HepG2 (cell line): ENCODE measurements around the gene CEBPA. TPM values are rescaled to one million over a fixed set of nuclear protein-coding genes. Genes with fewer than 3 reads are reported as not detected.

ENCODE experiments used
- ATAC-seq: fragments of 200-7000 bp; cut with Tn5 transposase; 3 replicates; pipeline ENCODE4 v1.9.1; 2020; ENCODE audit warnings: mild to moderate bottlenecking, moderate library complexity
- BruUV-seq: library from RNA; stranded (reverse); fragments of 400-500 nt; replicated peaks from 2 replicates; lab custom pipeline; 2021; lab: Mats Ljungman, UMichigan
- CTCF ChIA-PET: fragments of 300-600 bp; formaldehyde crosslinking; extraction: SDS; loops from one replicate; lab custom pipeline; 2021; ENCODE audit warnings: low total read pairs, inconsistent platforms, low intra/inter-chr PET ratio; lab: Yijun Ruan, JAX
- POLR2A ChIA-PET: fragments of 350-600 bp; sonication (Branson Sonifier 250); formaldehyde crosslinking; loops from one replicate; lab custom pipeline; 2020; ENCODE audit warnings: antibody characterized with exemption, inconsistent platforms; lab: Yijun Ruan, JAX
- DNase-seq: peaks from one replicate; pipeline ENCODE4 v3.0.0-alpha.2; 2015; ENCODE audit warnings: low spot score
- FAIRE-seq: peaks from 3 replicates; lab custom pipeline; 2011; peaks lifted over from hg19 to GRCh38; lab: Jason Lieb, UNC
- H2AFZ ChIP-seq: one replicate; pipeline ENCODE4 v1.6.1; 2011; ENCODE audit warnings: low read length, inconsistent platforms
- H3K27ac ChIP-seq: fragments of 300-600 bp; 3 replicates; pipeline ENCODE4 v1.8.0; 2011; ENCODE audit warnings: mixed run types, mild to moderate bottlenecking, mixed read lengths, low read length, inconsistent platforms; ENCODE audit not compliant: insufficient read depth; ENCODE audit errors: extremely low read length
- H3K27me3 ChIP-seq, 2 experiments: fragments of 200-600 bp in 1 of 2; 2 replicates in 1 of 2; 3 replicates in 1 of 2; pipeline versions ENCODE4 v1.6.0 to v1.8.0; 2011; ENCODE audit warnings: low read length in 2 of 2, mild to moderate bottlenecking in 2 of 2, moderate library complexity in 2 of 2, inconsistent platforms in 1 of 2; ENCODE audit not compliant: insufficient read depth in 2 of 2, control insufficient read depth in 1 of 2
- H3K36me3 ChIP-seq, 2 experiments: fragments of 200-600 bp in 1 of 2; replicated peaks in 1 of 2; 2 replicates in 1 of 2; 3 replicates in 1 of 2; pipeline versions ENCODE4 v1.5.1 to v1.8.0; 2011; ENCODE audit warnings: low read length in 2 of 2, inconsistent platforms in 1 of 2; ENCODE audit not compliant: insufficient read depth in 2 of 2, control insufficient read depth in 1 of 2
- H3K4me1 ChIP-seq: 2 replicates; pipeline ENCODE4 v1.5.1; 2012; ENCODE audit warnings: low read length, inconsistent platforms; ENCODE audit not compliant: insufficient read depth
- H3K4me2 ChIP-seq: 2 replicates; pipeline ENCODE4 v1.6.0; 2011; ENCODE audit warnings: low read depth, low read length, inconsistent platforms
- H3K4me3 ChIP-seq, 3 experiments: fragments of 200-600 bp in 1 of 3; sonication (generic), shearing (Covaris generic) in 1 of 3; replicated peaks in 1 of 3; 2 replicates each; pipeline ENCODE4 v1.5.1; 2011 to 2016; ENCODE audit warnings: low read length in 3 of 3, inconsistent platforms in 2 of 3, low read depth in 2 of 3, mild to moderate bottlenecking in 2 of 3, control low read depth in 1 of 3, mixed read lengths in 1 of 3; ENCODE audit not compliant: insufficient read depth in 1 of 3
- H3K79me2 ChIP-seq: one replicate; pipeline ENCODE4 v1.6.1; 2011; ENCODE audit warnings: low read length, inconsistent platforms; ENCODE audit not compliant: insufficient read depth
- H3K9ac ChIP-seq: 2 replicates; pipeline ENCODE4 v1.6.0; 2011; ENCODE audit warnings: mild to moderate bottlenecking, low read depth, low read length, inconsistent platforms; ENCODE audit not compliant: insufficient read depth
- H3K9me3 ChIP-seq: 2 replicates; pipeline ENCODE4 v1.5.1; 2012; ENCODE audit warnings: mild to moderate bottlenecking, low read length
- H4K20me1 ChIP-seq: 2 replicates; pipeline ENCODE4 v1.6.0; 2011; ENCODE audit warnings: inconsistent platforms, mild to moderate bottlenecking, low read length, moderate library complexity; ENCODE audit not compliant: insufficient read depth
- ARNT2 ChIP-seq: sonication (generic); formaldehyde crosslinking; IDR thresholded peaks from 2 replicates; pipeline ENCODE4 v1.8.0; 2022; ENCODE audit warnings: mild to moderate bottlenecking, low read depth, missing genetic modification reagents, moderate library complexity
- DMTF1 ChIP-seq: sonication (generic); formaldehyde crosslinking; IDR thresholded peaks from 2 replicates; pipeline ENCODE4 v1.4.0; 2020; ENCODE audit warnings: mild to moderate bottlenecking, missing genetic modification reagents
- FOXA1 ChIP-seq, 2 experiments: fragments of 450-650 bp in 1 of 2; sonication (generic) in 1 of 2; formaldehyde crosslinking in 1 of 2; IDR thresholded peaks; 2 replicates each; pipeline versions ENCODE4 v1.4.0 to v1.6.1; 2016 to 2020; ENCODE audit warnings: missing genetic modification reagents in 1 of 2
- HOXA5 ChIP-seq: sonication (generic); formaldehyde crosslinking; IDR thresholded peaks from 2 replicates; pipeline ENCODE4 v1.4.0; 2020; ENCODE audit warnings: missing genetic modification reagents
- MIER3 ChIP-seq: IDR thresholded peaks from 2 replicates; pipeline ENCODE4 v1.6.1; 2016; ENCODE audit warnings: missing compliant biosample characterization, borderline replicate concordance
- MLX ChIP-seq: IDR thresholded peaks from 2 replicates; pipeline ENCODE4 v1.6.1; 2016
- NAIF1 ChIP-seq: sonication (generic); formaldehyde crosslinking; IDR thresholded peaks from 2 replicates; pipeline ENCODE4 v1.5.0; 2020; ENCODE audit warnings: mild to moderate bottlenecking, missing genetic modification reagents, borderline replicate concordance
- RBFOX2 ChIP-seq: fragments of 200-400 bp; formaldehyde crosslinking; IDR thresholded peaks from 2 replicates; pipeline ENCODE4 v1.6.1; 2017; ENCODE audit warnings: low read depth, mild to moderate bottlenecking, low read length
- U2AF1 ChIP-seq: fragments of 200-400 bp; formaldehyde crosslinking; optimal IDR thresholded peaks from 2 replicates; pipeline ENCODE3; 2017; ENCODE audit warnings: mild to moderate bottlenecking, low read depth, low read length
- ZBTB20 ChIP-seq: sonication (generic); formaldehyde crosslinking; IDR thresholded peaks from 2 replicates; pipeline ENCODE4 v1.8.1; 2023; ENCODE audit warnings: missing genetic modification reagents, low read depth, mild to moderate bottlenecking, borderline replicate concordance
- ZNF180 ChIP-seq: sonication (generic); formaldehyde crosslinking; IDR thresholded peaks from 2 replicates; pipeline ENCODE4 v1.4.0; 2020; ENCODE audit warnings: low read depth, missing genetic modification reagents, borderline replicate concordance
- ZNF30 ChIP-seq: sonication (generic); formaldehyde crosslinking; IDR thresholded peaks from 2 replicates; pipeline ENCODE4 v1.5.0; 2020; ENCODE audit warnings: mild to moderate bottlenecking, missing genetic modification reagents
- ZNF331 ChIP-seq: sonication (generic); formaldehyde crosslinking; IDR thresholded peaks from 2 replicates; pipeline ENCODE4 v1.4.0; 2020; ENCODE audit warnings: missing genetic modification reagents
- ZNF674 ChIP-seq: sonication (generic); formaldehyde crosslinking; IDR thresholded peaks from 2 replicates; pipeline ENCODE4 v1.5.0; 2020; ENCODE audit warnings: low read depth, mild to moderate bottlenecking, missing genetic modification reagents
- ZNF713 ChIP-seq: sonication (generic); formaldehyde crosslinking; IDR thresholded peaks from 2 replicates; pipeline ENCODE4 v1.4.0; 2020; ENCODE audit warnings: mild to moderate bottlenecking, missing genetic modification reagents
- ZNF878 ChIP-seq: sonication (generic); formaldehyde crosslinking; IDR thresholded peaks from 2 replicates; pipeline ENCODE4 v1.8.1; 2023; ENCODE audit warnings: mild to moderate bottlenecking, missing genetic modification reagents, moderate library complexity
- WGBS: methylation state at CpG from one replicate; pipeline ENCODE4 v1.1.6; 2017; ENCODE audit warnings: low lambda C conversion rate; 5-methylcytosine and 5-hydroxymethylcytosine counted together
- in situ Hi-C: cut with HindIII; loops from 2 replicates; pipeline ENCODE4 v1.10.0; 2017; ENCODE audit warnings: low pct_unique_long_range_greater_than_20kb; ENCODE audit not compliant: extremely low pct_ligation_motif_present
- intact Hi-C: fragments of 100-400 bp; cut with micrococcal nuclease; formaldehyde crosslinking; loops from one replicate; pipeline ENCODE4 v1.10.0; 2022; ENCODE audit not compliant: unreplicated experiment
- polyA plus RNA-seq, 8 experiments: library from polyadenylated mRNA; depleted of rRNA in 3 of 8; stranded (reverse) in 7 of 8; unstranded in 1 of 8; fragments of >200 nt; fragmentation: Illumina TruSeq in 4 of 8; extraction: Trizol in 4 of 8; gene quantifications; 2 replicates each; pipeline versions ENCODE4 v1.2.1 to v1.2.3, GENCODE V29; 2011 to 2016; ENCODE audit warnings: low read depth in 4 of 8, missing spikeins in 1 of 8, mixed read lengths in 1 of 8; ENCODE audit not compliant: insufficient read depth in 1 of 8
- total RNA-seq, 5 experiments: library from RNA; depleted of rRNA; stranded (reverse); fragments of >200 nt; fragmentation: Illumina TruSeq; extraction: Trizol; gene quantifications; 2 replicates each; pipeline ENCODE4 v1.2.3, GENCODE V29; 2016; ENCODE audit warnings: low read depth in 1 of 5
- TF ChIP-seq, protein P1 (sequence below): sonication (generic); formaldehyde crosslinking; IDR thresholded peaks from 2 replicates; pipeline ENCODE4 v1.8.1; 2023; ENCODE audit warnings: missing genetic modification reagents, mild to moderate bottlenecking, borderline replicate concordance
- TF ChIP-seq, protein P2 (sequence below): sonication (generic); formaldehyde crosslinking; IDR thresholded peaks from 2 replicates; pipeline ENCODE4 v1.4.0; 2020; ENCODE audit warnings: missing genetic modification reagents
- TF ChIP-seq, protein P3 (sequence below): sonication (generic); formaldehyde crosslinking; IDR thresholded peaks from 2 replicates; pipeline ENCODE4 v1.8.0; 2022; ENCODE audit warnings: missing genetic modification reagents, mild to moderate bottlenecking, inconsistent platforms, borderline replicate concordance

CEBPA gene
- total and polyA plus RNA-seq, 2 of the 13 experiments (the other 11 are each of a cell fraction or from before 2014, with no cell fraction given): 24.8 to 103 TPM

DNA sequence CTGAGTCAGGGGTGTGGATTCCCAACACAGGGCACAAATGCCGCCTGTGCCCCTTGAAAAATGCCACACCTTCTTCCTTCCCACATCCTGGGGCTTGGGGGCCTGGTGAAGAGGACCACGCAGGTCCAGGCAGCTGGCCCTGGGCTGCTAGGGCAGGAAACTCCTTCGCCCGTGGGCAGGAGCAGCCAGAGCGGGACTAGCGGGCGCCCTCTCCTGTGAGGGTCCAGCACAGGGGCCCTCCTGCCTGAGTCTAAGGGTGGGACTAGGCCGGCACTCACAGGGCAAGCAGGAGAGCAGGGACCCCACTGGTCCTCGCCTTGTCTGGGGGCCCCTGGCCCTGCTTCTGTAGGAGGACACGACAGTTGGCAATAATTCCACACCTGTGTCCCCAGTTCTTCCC, 7.5 kb upstream of the CEBPA start:
- ATAC-seq (no peak), FAIRE-seq (no peak), DNase-seq (no peak)
- H3K79me2 ChIP-seq: no peaks in the 10 kb centered on the region
- POLR2A ChIA-PET: no interaction called here
- WGBS: 89% methylated on average over 8 of the region's 10 CpGs
- no peak overlapping the region for H3K27ac ChIP-seq
- H3K9ac ChIP-seq: no peak overlapping the region
- H3K27me3 ChIP-seq: no peaks in the 10 kb centered on the region
- no peak overlapping the region for H3K4me3 ChIP-seq
- H3K36me3 ChIP-seq: no peaks in the 10 kb centered on the region
- no peaks in the 10 kb centered on the region for H4K20me1 ChIP-seq
- BruUV-seq: no TSS peak
- H2AFZ ChIP-seq: no peak overlapping the region
- no peak overlapping the region for H3K4me2 ChIP-seq
- in situ Hi-C loops (no loop called here), intact Hi-C loops (no loop called here)
- TF ChIP-seq ZBTB20 (CRISPR knock-in tag) (no peak), FOXA1 (IDR thresholded peaks at IDR 0.05) (no peak), FOXA1 (CRISPR knock-in tag; IDR thresholded peaks at IDR 0.05) (no peak), MLX (no peak), U2AF1 (no peak), NAIF1 (CRISPR knock-in tag) (no peak), HOXA5 (CRISPR knock-in tag) (no peak), MIER3 (CRISPR knock-in tag) (no peak), ZNF674 (CRISPR knock-in tag) (no peak), ZNF180 (CRISPR knock-in tag) (no peak), ZNF878 (CRISPR knock-in tag) (no peak), DMTF1 (CRISPR knock-in tag) (no peak), ZNF30 (CRISPR knock-in tag) (no peak), RBFOX2 (no peak), ZNF713 (CRISPR knock-in tag) (no peak), ZNF331 (CRISPR knock-in tag) (no peak), ARNT2 (CRISPR knock-in tag) (no peak)
- TF ChIP-seq, protein P1, sequence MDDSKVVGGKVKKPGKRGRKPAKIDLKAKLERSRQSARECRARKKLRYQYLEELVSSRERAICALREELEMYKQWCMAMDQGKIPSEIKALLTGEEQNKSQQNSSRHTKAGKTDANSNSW (CRISPR knock-in tag): no peak
- TF ChIP-seq, protein P2, sequence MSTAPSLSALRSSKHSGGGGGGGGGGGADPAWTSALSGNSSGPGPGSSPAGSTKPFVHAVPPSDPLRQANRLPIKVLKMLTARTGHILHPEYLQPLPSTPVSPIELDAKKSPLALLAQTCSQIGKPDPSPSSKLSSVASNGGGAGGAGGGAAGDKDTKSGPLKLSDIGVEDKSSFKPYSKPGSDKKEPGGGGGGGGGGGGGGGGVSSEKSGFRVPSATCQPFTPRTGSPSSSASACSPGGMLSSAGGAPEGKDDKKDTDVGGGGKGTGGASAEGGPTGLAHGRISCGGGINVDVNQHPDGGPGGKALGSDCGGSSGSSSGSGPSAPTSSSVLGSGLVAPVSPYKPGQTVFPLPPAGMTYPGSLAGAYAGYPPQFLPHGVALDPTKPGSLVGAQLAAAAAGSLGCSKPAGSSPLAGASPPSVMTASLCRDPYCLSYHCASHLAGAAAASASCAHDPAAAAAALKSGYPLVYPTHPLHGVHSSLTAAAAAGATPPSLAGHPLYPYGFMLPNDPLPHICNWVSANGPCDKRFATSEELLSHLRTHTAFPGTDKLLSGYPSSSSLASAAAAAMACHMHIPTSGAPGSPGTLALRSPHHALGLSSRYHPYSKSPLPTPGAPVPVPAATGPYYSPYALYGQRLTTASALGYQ (CRISPR knock-in tag): no peak
- TF ChIP-seq, protein P3, sequence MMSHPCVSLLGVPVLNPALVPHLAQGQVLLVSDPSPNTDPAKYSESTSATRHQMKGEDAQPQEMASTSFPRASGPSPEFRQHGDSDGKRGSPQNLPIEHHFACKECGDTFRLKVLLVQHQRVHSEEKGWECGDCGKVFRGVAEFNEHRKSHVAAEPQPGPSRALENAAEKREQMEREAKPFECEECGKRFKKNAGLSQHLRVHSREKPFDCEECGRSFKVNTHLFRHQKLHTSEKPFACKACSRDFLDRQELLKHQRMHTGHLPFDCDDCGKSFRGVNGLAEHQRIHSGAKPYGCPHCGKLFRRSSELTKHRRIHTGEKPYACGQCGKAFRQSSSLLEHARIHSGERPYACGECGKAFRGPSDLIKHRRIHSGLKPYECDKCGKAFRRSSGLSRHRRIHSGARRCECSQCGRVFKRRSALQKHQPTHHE (CRISPR knock-in tag): no peak
- CTCF ChIA-PET: no interaction called here
- H3K4me1 ChIP-seq: peaks cover 33% of the 10 kb centered on the region
- no peaks in the 10 kb centered on the region for H3K9me3 ChIP-seq
